ENCODE data around the gene DEPDC7.

DNA sequence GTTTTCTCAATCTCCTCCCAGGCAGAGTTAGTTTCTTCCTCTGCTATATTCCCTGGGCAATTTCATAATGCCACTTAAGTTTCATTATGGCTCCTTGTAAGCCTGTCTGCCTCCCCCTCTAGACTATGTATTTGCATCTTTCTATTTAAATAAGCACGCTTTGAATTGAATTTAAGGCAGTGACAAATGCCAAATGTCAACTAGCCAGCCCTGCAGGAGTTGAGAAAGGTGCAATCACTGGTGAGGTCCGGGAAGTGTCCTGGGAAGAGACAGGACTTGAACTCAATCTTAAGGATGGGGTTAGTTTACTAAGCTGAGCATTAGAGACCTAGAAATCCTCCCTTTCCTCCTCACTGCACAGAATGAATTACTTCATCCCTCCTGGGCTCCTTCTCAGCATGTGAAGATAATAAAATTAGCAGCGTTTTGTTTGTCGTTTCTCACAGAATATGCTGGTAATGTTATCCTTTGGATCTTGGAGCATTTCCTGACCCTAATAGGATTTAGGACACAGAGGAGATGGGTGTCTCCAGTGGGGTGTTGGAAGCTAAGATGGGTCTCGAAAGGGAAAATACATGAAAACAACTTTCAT lies 25.3 kb downstream of the DEPDC7 start:
- TF ChIP-seq EP300 (IDR thresholded peaks at IDR 0.05) (no peak), CTCF (IDR thresholded peaks at IDR 0.05) (no peak), POLR2A (IDR thresholded peaks at IDR 0.05) (no peak)
